HG03521 (cell line): Measurements from ENCODE around the gene NPEPPS.
"Not testable (repeated sequence)": the region's sequence is repeated elsewhere in the genome, so short reads cannot be mapped to it uniquely, and the experiment has no call there.

Experiments
- ATAC-seq: cut with Tn5 transposase; IDR thresholded peaks from one replicate; pipeline ENCODE4 v1.9.1; 2021; ENCODE audit warnings: mild to moderate bottlenecking, moderate library complexity; ENCODE audit not compliant: unreplicated experiment

The NPEPPS gene, protein sequence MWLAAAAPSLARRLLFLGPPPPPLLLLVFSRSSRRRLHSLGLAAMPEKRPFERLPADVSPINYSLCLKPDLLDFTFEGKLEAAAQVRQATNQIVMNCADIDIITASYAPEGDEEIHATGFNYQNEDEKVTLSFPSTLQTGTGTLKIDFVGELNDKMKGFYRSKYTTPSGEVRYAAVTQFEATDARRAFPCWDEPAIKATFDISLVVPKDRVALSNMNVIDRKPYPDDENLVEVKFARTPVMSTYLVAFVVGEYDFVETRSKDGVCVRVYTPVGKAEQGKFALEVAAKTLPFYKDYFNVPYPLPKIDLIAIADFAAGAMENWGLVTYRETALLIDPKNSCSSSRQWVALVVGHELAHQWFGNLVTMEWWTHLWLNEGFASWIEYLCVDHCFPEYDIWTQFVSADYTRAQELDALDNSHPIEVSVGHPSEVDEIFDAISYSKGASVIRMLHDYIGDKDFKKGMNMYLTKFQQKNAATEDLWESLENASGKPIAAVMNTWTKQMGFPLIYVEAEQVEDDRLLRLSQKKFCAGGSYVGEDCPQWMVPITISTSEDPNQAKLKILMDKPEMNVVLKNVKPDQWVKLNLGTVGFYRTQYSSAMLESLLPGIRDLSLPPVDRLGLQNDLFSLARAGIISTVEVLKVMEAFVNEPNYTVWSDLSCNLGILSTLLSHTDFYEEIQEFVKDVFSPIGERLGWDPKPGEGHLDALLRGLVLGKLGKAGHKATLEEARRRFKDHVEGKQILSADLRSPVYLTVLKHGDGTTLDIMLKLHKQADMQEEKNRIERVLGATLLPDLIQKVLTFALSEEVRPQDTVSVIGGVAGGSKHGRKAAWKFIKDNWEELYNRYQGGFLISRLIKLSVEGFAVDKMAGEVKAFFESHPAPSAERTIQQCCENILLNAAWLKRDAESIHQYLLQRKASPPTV

DNA sequence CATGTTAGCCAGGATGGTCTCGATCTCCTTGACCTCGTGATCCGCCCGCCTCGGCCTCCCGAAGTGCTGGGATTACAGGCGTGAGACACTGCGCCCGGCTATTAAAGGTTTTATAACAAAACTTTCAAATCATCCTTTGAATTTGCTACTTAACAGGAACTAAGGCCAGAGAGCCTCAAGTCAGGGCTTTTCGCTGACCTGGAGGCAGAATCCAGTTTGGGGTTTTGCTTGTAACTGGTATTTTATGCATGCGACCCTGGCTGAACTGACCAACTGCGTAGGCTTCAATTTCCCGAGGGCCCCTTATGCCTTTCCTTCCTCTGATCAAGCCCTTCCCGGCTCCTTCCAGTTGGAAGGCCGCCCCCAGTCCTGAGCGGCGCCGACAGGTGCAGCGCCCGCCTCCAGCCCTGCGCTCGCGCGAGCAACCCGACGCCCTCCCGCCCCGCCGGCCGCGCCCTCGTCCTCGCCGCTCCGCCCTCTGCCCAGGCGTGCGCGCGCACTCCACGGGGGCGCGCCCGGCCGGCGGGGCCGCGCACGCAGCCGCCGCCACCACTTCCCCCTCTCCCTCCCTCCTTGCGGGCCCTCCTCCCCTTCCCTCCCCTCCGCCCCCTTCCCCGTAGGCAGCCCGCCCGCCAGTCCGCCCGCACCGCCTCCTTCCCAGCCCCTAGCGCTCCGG, at the start of gene NPEPPS:
Gene NPEPPS (plus strand): TSS at position 552 of the 676 bp plus-strand sequence. CDS start 193 bp downstream, outside the sequence.
- ATAC-seq: peak; percentile 72

DNA sequence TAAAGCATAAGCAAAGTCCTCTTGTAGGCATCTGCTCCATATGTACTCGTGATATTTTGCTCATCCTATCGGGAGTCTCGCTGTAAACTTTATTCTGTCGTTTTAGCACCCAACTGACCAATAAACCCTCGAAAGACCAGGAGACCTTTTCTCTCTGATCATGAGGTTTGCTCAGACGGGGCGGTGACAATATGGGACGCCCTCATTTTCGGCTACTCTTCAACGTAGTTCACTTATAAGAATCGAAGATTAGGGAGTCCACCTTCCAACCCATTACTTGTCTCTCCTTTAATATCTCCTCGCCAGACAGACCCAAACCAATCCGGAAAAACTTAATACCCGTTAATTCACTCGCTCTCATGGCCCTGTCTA, 39.1 kb upstream of the NPEPPS start:
- ATAC-seq: not testable (repeated sequence)

DNA sequence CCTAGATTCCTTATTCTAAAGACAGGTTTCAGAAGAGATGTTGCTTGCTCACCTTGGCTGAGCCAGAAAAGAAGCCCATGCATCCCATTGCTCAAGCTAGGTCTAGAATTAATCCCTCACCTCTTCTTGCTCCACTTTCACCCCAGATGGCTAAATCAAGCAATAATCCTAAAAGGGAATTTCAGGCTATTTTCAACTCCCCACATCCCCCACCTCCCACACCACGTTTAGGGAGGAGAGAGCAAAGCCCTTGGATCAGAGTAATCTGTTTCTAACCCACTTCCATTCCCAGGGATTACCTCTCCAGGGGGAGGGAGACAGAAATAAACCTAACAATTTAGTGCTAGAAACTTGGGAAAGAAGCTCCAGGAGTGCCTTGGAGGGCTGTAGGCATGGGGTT, 31.8 kb upstream of the NPEPPS start:
- not testable (repeated sequence) for ATAC-seq

DNA sequence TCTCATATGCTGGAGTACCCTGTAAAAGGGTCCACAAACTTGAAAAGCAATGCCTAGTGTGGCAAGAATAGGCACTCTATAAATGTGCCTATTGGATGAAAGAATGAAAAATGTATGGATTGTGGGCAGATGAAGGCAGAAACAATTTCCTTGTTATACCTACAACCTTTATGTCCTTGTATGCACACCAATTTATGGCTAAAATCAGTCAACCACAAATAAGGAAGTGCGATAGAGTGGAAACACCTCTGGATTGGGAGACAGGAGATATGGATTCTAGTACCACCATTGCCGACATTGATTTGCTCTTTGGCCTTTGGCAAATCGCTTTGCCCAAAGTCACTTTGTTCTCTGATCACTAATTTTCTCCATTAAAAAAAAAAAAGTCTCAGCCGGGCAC, 31.4 kb upstream of the NPEPPS start:
- not testable (repeated sequence) for ATAC-seq

DNA sequence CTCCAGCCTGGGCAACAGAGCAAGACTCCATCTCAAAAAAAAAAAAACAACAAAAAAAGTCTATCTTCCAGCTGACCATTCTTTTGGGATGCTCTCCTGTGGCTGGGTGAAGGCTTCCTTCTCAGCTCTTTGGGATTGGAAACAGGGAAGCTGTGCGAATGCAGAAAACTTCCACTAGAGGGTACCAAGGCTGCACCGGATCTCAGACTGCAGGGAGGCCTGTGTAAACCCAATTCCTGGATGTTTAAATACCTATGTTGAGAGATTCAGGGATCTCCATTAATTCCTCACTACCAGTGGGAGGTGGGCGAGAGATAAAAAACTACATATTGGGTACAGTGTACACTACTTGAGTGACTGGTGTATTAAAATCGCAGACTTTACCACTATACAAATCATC, 30.3 kb upstream of the NPEPPS start:
- ATAC-seq: not testable (repeated sequence)

DNA sequence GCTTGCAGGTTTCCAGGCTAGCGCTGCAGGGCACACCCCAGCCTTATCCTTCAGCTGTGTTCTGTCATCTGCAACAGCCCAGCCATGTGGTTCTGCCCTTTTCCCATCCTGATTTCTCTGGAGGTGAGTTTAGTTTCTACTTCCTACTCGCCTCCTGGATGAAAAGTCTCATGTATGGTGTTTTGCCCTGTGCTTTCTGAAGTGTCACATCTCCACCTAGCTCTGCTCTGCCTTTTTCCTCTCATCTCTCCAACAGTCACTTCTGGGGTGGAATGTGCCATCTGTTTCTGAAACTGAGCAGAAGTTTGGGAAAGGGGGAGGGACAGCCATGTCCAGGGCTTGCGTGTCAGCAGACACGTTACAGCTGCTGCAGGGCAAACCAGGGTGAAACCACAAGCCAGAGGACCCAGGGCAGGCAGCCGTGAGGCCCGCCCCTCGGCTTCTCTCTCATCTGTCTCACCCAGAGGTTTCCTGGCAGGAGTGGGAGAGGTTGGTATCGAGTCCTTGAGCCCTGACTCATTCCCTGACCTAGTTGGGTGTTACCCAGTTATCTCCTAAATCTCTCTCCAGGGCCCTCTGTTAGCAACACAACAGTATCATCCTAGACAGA, 28.7 kb upstream of the NPEPPS start:
- not testable (repeated sequence) for ATAC-seq

DNA sequence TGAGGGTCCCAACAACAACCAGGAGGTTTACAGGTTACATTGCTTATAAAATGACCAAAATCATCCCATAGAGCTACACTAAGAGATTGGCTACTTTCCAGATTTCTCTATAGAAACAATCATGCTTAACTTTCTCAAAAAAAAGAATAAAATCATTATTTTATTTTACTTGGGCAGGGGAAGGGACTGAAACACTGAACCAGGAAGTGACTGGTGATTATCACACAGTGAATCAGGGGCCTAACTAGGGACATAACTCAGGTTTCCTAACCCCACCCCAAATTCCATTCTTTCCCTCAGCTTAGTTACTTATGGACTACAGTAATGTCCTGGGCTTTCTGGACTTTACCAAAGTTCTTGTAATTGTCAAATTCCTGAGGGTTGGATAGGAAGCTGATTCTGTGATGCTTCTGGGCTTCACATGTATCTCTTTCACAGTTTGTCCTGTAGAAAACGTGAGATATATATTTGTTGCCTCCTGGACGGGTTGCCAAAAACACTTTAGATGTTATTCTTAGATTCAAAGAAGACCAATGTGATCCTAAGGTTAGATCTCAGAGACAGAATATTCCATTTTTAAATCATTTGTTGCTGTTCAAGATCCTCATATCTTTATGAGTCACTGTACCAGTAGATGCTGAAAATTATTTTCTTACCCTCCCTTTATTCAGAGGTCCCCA, 28.0 kb upstream of the NPEPPS start:
- ATAC-seq: not testable (repeated sequence)

DNA sequence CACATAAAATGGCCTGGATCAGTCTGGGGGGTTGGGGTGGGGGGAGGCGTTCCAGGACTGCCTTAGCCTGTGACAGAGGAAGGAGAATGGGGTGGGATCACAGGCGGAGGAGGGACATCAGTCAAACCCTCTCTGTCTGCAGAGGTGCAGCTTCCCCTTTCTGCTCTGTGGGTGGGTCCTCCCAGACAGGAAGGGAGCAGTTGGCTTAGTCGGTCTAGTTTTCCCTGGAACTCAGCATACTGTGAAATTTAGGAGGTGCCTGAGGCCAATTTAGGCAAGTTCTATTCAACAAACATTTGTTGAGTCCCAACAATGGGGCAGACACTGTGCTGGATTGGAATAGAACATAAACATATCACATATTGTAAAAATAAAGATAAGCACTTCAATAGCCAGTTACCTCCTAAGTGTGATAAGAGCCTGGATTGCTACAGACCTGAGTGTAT, 19.2 kb upstream of the NPEPPS start:
- not testable (repeated sequence) for ATAC-seq

DNA sequence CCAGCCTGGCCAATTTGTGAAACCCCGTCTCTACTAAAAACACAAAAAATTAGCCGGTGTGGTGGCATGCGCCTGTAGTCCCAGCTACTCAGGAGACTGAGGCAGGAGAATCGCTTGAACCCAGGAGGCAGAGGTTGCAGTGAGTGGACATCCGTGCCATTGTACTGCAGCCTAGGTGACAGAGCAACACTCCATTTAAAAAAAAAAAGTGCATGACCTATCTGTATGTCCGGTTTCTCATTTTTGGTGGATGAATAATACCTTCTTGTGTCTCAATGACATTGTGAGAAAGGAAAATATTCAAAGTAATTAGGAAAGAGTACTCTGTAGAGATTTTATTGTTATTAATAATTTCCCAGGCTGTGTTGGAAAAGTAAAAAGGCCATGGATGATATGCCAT, 17.6 kb upstream of the NPEPPS start:
- not testable (repeated sequence) for ATAC-seq

DNA sequence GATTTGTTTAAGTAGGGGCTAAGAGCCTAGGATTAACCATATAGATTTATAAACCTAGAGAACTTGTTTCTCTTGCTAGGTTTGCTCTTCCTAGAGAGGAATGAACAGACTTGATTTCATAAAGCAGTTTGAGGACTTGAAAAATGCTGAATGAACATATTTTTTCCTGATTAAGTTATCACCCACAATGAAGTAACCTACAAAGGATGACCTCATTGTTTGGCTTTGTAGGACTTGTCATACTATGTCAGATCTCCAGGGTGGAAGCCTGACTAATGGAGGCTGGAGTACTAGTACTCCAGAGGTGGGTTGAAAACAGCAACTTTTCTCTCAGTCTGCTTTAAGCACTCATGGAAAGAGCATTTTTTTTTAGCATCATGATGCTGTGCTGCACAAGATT, 12.0 kb upstream of the NPEPPS start:
- ATAC-seq: not testable (repeated sequence)

DNA sequence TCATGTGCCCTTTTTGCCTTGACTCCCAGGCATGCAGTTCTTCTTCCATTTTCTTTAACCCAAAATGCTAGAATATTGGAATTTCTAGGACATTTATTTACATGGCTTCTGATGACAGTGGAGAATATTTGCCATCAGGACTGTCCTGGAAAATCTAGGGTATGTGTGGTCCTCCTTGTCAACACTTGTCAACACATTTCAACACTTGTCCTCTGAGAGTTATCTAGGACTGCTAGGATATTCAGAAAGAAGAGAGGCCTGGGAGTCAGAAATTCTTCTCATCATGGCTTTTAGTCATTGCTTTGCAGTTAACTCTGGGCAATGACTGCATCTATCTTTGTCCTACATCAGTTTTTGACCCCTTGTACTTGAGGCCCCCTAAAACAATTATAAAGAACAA, 11.5 kb upstream of the NPEPPS start:
- ATAC-seq: not testable (repeated sequence)

DNA sequence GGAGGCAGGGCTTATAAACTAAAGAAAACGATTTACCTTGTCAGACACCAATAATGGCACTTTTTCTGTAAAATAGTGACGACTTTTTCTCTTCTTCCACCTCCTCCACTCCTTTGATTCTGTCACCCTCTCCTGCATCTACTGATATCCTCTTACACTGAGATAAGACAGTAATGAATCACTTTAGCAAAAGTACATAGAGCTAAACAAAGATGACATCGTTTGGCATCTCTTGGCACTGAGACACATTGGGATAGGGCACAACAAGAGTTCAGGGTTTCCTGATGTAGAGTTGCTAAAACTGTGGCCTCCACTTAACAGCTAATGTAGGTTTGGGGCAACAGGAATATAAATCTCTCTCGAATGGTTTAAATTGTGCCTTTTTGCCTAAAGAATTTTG, 10.6 kb upstream of the NPEPPS start:
- ATAC-seq: not testable (repeated sequence)

DNA sequence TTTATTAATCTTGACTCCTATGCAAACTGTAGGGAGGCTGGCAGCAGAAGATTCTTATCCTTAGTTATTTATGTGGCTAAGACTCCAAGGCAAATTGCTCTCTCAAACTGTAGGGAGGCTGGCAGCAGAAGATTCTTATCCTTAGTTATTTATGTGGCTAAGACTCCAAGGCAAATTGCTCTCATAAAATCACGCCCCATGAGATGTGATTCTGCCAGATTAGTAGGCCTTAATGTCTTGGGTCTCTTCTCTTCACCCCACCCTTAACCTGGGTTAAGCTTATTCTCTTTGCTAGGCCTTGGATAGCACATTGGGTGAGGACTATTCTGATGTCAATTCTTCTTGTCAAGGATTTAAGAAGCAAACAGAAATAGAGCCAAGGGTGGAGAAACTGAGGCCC, 9.5 kb upstream of the NPEPPS start:
- ATAC-seq: not testable (repeated sequence)

DNA sequence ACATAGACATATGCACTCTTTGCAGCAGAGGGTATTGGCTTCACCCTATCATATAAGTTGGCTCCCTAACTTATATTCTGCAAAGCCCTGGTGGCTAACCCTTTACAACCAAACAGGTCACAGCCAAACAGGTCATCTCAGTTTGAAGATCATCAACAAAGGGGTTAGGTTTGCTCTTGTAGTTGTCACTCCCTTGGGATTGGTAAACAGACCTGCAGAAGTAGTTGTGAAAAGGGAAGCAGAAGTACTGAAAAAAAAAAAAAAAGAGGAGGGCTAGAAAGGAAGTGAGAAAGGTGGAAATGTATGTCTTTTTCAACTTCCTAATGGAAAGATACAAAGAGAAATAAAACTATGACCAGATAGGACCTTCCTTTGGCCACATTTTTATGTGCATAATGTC, 8.6 kb upstream of the NPEPPS start:
- ATAC-seq: not testable (repeated sequence)

DNA sequence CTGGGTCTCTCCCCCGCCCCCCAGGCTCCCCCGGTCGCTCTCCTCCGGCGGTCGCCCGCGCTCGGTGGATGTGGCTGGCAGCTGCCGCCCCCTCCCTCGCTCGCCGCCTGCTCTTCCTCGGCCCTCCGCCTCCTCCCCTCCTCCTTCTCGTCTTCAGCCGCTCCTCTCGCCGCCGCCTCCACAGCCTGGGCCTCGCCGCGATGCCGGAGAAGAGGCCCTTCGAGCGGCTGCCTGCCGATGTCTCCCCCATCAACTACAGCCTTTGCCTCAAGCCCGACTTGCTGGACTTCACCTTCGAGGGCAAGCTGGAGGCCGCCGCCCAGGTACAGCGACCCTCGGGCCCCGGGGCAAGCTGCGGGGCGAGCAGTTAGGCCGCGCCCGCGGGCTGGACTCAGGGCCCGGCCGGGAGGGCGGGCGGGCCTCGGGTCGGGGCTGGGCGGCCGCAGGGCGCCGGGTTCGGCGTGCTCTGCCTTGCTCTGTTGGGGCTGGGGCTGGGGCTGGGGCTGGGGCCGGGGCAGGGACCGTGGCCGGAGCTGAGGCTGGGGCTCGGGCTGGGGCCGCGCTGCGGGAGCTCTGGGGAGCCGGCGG, 419 bp downstream of the NPEPPS start:
- ATAC-seq: peak; percentile 27

DNA sequence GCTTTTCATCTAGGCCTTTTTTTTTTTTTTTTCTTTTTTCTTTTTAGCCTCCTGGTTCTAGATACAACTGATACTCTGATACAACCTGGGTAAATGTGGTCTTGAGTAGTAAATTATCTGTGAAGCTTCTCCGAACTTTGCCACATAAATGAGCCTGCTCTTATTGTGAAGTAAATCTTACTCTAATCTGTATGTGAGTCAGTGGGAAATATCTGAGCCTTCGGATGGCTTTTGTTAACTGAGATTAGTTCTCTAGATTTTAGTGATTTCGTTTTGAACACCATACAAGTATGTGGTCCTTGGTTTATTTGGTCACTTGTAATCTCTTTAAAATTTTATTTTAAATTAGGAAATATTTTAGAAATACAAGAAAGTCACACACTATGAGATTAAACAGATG, 8.2 kb downstream of the NPEPPS start:
- ATAC-seq: not testable (repeated sequence)

DNA sequence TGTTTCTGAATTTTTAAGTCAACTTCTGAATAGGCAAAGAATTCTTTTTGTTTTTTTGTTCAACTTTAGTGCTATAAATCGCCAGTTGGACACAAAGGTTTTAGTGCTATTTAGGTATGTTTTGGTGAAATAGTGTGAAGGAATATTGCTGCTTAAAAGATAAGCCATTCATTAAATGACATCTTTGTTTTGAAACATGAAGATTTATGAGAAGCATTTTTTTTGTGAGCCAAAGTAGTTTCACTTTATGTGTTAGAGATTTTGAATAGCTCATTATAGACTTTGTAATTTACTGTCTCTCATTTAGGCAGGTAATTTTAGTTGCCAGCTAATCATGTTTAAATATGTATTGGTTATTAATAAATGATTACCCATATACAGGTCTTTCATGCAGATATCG, 10.8 kb downstream of the NPEPPS start:
- ATAC-seq: not testable (repeated sequence)

DNA sequence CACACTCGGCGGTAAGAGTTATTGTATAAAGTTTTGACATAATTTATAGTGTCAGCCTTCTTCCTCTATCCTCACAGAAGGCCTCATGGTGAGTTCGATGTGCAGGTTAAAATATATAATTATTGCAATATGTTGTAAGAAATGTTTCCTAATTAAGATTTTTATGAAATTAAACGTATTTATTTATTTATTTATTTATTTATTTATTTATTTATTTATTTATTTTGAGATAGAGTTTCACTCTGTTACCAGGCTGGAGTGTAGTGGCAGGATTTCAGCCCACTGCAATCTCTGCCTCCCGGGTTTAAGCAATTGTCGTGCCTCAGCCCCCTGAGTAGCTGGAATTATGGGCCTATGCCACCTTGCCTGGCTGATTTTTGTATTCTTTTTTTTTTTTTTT, 13.4 kb downstream of the NPEPPS start:
- not testable (repeated sequence) for ATAC-seq

DNA sequence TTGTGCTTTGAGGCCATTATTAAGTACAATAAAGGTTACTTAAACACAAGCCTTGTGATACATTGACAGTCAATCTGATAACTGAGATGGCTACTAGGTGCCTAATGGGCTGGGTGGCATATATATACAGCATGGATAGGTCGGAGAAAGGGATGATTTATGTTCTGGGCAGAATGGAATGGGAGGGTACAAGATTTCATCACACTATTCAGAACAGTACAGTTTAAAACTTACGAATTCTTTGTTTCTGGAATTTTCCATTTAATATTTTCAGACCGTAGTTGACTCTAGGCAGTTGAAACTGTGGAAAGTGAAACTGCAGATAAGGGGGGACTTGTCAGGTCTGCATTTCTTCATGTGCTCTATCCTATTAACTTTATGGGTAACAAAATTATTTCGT, 23.8 kb downstream of the NPEPPS start:
- ATAC-seq: not testable (repeated sequence)

DNA sequence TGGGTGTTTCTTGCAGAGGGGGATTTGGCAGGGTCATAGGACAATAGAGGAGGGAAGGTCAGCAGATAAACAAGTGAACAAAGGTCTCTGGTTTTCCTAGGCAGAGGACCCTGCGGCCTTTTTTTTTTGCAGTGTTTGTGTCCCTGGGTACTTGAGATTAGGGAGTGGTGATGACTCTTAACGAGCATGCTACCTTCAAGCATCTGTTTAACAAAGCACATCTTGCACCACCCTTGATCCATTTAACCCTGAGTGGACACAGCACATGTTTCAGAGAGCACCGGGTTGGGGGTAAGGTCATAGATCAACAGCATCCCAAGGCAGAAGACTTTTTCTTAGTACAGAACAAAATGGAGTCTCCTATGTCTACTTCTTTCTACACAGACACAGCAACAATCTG, 25.2 kb downstream of the NPEPPS start:
- ATAC-seq: not testable (repeated sequence)
